ENCODE measurements around the gene GPX4. TPM values are rescaled to one million over a fixed set of nuclear protein-coding genes. Genes with fewer than 3 reads are reported as not detected.

GPX4 gene
- total and polyA plus RNA-seq, 2 donors (not counting 3 experiments of a cell fraction or from before 2014, with no cell fraction given), result 469 to 1,136 TPM

DNA sequence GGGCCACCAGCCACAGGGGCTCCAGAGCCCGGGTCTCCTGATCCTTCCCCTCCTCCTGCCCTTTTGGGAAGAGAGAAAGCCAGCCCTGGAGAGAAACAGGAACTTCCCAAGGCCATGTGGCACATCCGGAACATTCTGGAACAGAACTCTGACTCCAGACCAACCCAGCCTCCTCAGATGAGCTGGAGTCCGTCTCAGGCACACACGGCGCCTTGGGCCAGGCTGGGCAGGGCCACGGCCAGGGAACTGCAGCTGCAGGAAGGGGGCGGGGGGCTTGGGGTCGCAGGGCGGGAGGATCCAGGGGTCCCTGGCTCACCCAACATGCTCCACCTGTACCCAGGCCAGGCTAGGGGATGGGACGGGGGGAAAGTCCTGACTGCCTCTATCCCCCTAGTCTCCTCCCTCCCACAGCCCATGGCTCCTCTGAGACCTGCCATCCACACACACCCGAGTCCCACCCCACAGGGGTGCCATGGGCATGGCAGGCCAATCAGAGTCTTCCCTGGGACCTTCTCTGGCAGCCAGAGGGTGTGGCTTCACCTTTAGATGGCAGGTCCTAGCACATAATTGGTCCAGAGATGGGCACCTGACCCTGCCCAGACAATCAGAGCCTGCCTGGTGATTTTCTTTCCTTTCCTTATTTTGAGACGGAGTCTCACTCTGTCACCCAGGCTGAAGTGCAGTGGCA, 47.4 kb downstream of the GPX4 start:
- FAIRE-seq (no peak), DNase-seq (ENCODE audit: low read depth, low spot score) (no peak)
- Histone ChIP-seq H3K9ac (replicated peaks; ENCODE audit: extremely low read depth, insufficient read depth, low read length) (no peak overlapping the region), H3K9me3 (replicated peaks; ENCODE audit: control insufficient read depth, insufficient read depth, low read length) (no peaks in the 10 kb centered on the region), H3K79me2 (ENCODE audit: control insufficient read depth, insufficient read depth, low read length) (no peaks in the 10 kb centered on the region), H3K4me1 (ENCODE audit: control insufficient read depth, extremely low read depth, insufficient read depth, low read length) (peaks cover 3% of the 10 kb centered on the region), H3K27me3 (ENCODE audit: control insufficient read depth in 2 of 2, insufficient read depth in 2 of 2, low read length in 2 of 2) (no peaks in the 10 kb centered on the region), H3K4me3 (replicated peaks in 1 of 3; ENCODE audit: insufficient read depth in 1 of 3, low read depth in 1 of 3, low read length in 3 of 3) (no peak overlapping the region), H3K4me2 (ENCODE audit: insufficient read depth, low read length) (no peak overlapping the region), H2AFZ (ENCODE audit: low read depth, low read length) (no peak overlapping the region), H3K36me3 (ENCODE audit: control insufficient read depth in 2 of 2, extremely low read depth in 1 of 2, insufficient read depth in 2 of 2, low read length in 2 of 2) (peaks cover 0 to 23% of the 10 kb centered on the region in 2 experiments), H4K20me1 (replicated peaks; ENCODE audit: control insufficient read depth, extremely low read depth, insufficient read depth, low read length) (no peaks in the 10 kb centered on the region), H3K9me1 (replicated peaks; ENCODE audit: control insufficient read depth, extremely low read depth, insufficient read depth, low read length) (no peaks in the 10 kb centered on the region), H3K27ac (ENCODE audit: insufficient read depth, low read depth, low read length) (no peak overlapping the region)
- no TSS peak for BruUV-seq (replicated peaks)
- ChIA-PET POLR2A (no interaction called here), CTCF (interaction anchor here (1.4 kb wide), 1 partner anchor 38 kb away, joined by 3 read pairs; no protein-coding TSS in a partner anchor)
- intact Hi-C loops (cut with micrococcal nuclease), result no loop called here
- TF ChIP-seq GATA2 (IDR thresholded peaks at IDR 0.05; ENCODE audit: insufficient read depth, insufficient read length, low read depth, low read length) (no peak), FOS (IDR thresholded peaks at IDR 0.05; ENCODE audit: borderline replicate concordance, insufficient read depth, low read length) (no peak), POLR2AphosphoS5 (IDR thresholded peaks at IDR 0.05; ENCODE audit: insufficient read depth, low read depth, low read length) (no peak), JUN (IDR thresholded peaks at IDR 0.05; ENCODE audit: borderline replicate concordance, insufficient read depth, insufficient read length, low read depth) (no peak), MYC (IDR thresholded peaks at IDR 0.05; ENCODE audit: low read depth, low read length) (no peak), POLR2A (IDR thresholded peaks at IDR 0.05; ENCODE audit: low read depth, low read length) (no peak), EZH2 (IDR thresholded peaks at IDR 0.05; ENCODE audit: borderline replicate concordance, low read depth, low read length, severe bottlenecking) (no peak), MAX (IDR thresholded peaks at IDR 0.05; ENCODE audit: insufficient read depth, insufficient read length) (no peak)
- TF ChIP-seq, protein P1, sequence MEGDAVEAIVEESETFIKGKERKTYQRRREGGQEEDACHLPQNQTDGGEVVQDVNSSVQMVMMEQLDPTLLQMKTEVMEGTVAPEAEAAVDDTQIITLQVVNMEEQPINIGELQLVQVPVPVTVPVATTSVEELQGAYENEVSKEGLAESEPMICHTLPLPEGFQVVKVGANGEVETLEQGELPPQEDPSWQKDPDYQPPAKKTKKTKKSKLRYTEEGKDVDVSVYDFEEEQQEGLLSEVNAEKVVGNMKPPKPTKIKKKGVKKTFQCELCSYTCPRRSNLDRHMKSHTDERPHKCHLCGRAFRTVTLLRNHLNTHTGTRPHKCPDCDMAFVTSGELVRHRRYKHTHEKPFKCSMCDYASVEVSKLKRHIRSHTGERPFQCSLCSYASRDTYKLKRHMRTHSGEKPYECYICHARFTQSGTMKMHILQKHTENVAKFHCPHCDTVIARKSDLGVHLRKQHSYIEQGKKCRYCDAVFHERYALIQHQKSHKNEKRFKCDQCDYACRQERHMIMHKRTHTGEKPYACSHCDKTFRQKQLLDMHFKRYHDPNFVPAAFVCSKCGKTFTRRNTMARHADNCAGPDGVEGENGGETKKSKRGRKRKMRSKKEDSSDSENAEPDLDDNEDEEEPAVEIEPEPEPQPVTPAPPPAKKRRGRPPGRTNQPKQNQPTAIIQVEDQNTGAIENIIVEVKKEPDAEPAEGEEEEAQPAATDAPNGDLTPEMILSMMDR (IDR thresholded peaks at IDR 0.05; ENCODE audit: extremely low read depth in 1 of 2, insufficient read depth in 1 of 2, low read depth in 1 of 2, low read length in 2 of 2), result no peak
- dilution Hi-C loops (cut with MboI; ENCODE audit: extremely low pct_ligation_motif_present, low sequenced_read_pairs), result no loop called here

All from endothelial cell of umbilical vein (primary cell).